ENCODE measurements around the gene GRM8. TPM values are rescaled to one million over a fixed set of nuclear protein-coding genes. Genes with fewer than 3 reads are reported as not detected.

Gene GRM8
- total RNA-seq, 2 experiments from 2014 or later, result not detected

- intact Hi-C loops (cut with micrococcal nuclease; ENCODE audit: unreplicated experiment), result no loop called here
- no peak for DNase-seq (ENCODE audit: low spot score)
- Histone ChIP-seq H3K79me2 (ENCODE audit: insufficient read depth, low read depth, low read length) (no peaks in the 10 kb centered on the region), H3K36me3 (ENCODE audit: insufficient read depth, low read length) (no peaks in the 10 kb centered on the region), H3K4me3 (ENCODE audit: low read depth, low read length, poor library complexity, severe bottlenecking) (no peak overlapping the region), H3K27ac (ENCODE audit: low read depth, low read length, poor library complexity, severe bottlenecking) (no peak overlapping the region), H3K4me1 (ENCODE audit: insufficient read depth, low read length, poor library complexity, severe bottlenecking) (no peaks in the 10 kb centered on the region), H3K9me3 (ENCODE audit: low read length) (no peaks in the 10 kb centered on the region), H4K20me1 (ENCODE audit: insufficient read depth, low read length) (no peaks in the 10 kb centered on the region; the same call in 1 of the 2 replicates), H3K4me2 (ENCODE audit: low read length) (no peak overlapping the region), H2AFZ (ENCODE audit: low read length) (no peak overlapping the region), H3K9me2 (ENCODE audit: insufficient read depth, low read length) (no peaks in the 10 kb centered on the region)
- TF ChIP-seq CTCF (conservative IDR thresholded peaks at IDR 0.05; ENCODE audit: low read length) (no peak), EZH2phosphoT487 (IDR thresholded peaks at IDR 0.05; ENCODE audit: borderline replicate concordance, low read depth, low read length) (no peak)
- BruUV-seq (replicated peaks), result no TSS peak
- POLR2A ChIA-PET, result no interaction called here
- CTCF ChIA-PET (ENCODE audit: unreplicated experiment), result no interaction called here
These were observed 279.7 kb downstream of the GRM8 start for GRCh38 chr7:126973066-126973465.

DNA sequence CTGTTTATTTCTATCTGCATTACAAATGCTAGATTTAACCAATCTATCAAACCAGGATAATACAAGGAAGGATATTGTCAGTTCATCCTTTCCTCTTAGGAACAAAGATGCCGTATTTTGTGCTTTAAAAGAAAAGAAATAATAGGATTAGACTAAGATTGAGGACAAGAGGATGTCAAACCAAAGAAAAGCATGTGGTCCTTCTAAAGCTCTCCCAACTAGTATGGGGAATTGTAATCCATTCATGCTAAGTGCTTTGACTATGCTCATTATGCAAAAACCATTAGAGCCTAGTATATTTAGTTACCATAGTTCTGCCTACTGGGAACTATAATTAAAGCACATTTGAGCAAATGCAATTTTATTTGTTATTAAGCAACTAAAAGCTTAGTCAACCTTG, 280.2 kb downstream of the GRM8 start:
- H3K27ac ChIP-seq (ENCODE audit: low read depth, low read length, poor library complexity, severe bottlenecking), result no peak overlapping the region
- H3K9me2 ChIP-seq (ENCODE audit: insufficient read depth, low read length), result no peaks in the 10 kb centered on the region
- H3K4me2 ChIP-seq (ENCODE audit: low read length), result no peak overlapping the region
- intact Hi-C loops (cut with micrococcal nuclease; ENCODE audit: unreplicated experiment), result no loop called here
- no peak for TF ChIP-seq CTCF (conservative IDR thresholded peaks at IDR 0.05; ENCODE audit: low read length)
- no peak for TF ChIP-seq EZH2phosphoT487 (IDR thresholded peaks at IDR 0.05; ENCODE audit: borderline replicate concordance, low read depth, low read length)
- CTCF ChIA-PET (ENCODE audit: unreplicated experiment), result no interaction called here
- no TSS peak for BruUV-seq (replicated peaks)
- POLR2A ChIA-PET, result no interaction called here
- H3K4me1 ChIP-seq (ENCODE audit: insufficient read depth, low read length, poor library complexity, severe bottlenecking), result no peaks in the 10 kb centered on the region
- no peaks in the 10 kb centered on the region; the same call in 1 of the 2 replicates for H4K20me1 ChIP-seq (ENCODE audit: insufficient read depth, low read length)
- H2AFZ ChIP-seq (ENCODE audit: low read length), result no peak overlapping the region
- no peaks in the 10 kb centered on the region for H3K79me2 ChIP-seq (ENCODE audit: insufficient read depth, low read depth, low read length)
- H3K9me3 ChIP-seq (ENCODE audit: low read length), result no peaks in the 10 kb centered on the region
- no peak for DNase-seq (ENCODE audit: low spot score)
- no peaks in the 10 kb centered on the region for H3K36me3 ChIP-seq (ENCODE audit: insufficient read depth, low read length)
- H3K4me3 ChIP-seq (ENCODE audit: low read depth, low read length, poor library complexity, severe bottlenecking), result no peak overlapping the region

DNA sequence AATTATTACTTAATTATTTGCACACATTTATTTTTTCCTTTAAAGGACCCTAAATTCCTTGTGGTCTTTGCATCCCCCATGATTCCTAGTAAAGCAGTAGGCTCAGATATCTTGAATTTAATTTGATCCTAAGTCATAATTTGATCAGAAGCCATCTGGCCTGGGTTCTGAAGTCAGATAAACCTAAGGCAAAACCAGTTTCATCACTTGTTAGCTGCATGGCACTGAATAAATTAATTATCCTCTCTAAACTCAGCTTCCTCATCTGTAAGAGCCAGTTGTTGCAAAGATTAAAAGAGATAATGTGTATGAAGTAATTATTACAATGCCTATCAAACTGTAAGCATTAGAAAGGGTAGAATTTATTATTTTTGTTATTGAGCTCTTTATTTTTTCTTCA, 293.1 kb downstream of the GRM8 start:
- Histone ChIP-seq H3K4me1 (ENCODE audit: insufficient read depth, low read length, poor library complexity, severe bottlenecking) (no peaks in the 10 kb centered on the region), H4K20me1 (ENCODE audit: insufficient read depth, low read length) (no peaks in the 10 kb centered on the region), H3K36me3 (ENCODE audit: insufficient read depth, low read length) (no peaks in the 10 kb centered on the region), H3K9me2 (ENCODE audit: insufficient read depth, low read length) (no peaks in the 10 kb centered on the region), H3K79me2 (ENCODE audit: insufficient read depth, low read depth, low read length) (no peaks in the 10 kb centered on the region), H3K9me3 (ENCODE audit: low read length) (no peaks in the 10 kb centered on the region), H3K4me3 (ENCODE audit: low read depth, low read length, poor library complexity, severe bottlenecking) (no peak overlapping the region), H3K27ac (ENCODE audit: low read depth, low read length, poor library complexity, severe bottlenecking) (no peak overlapping the region), H3K4me2 (ENCODE audit: low read length) (no peak overlapping the region), H2AFZ (ENCODE audit: low read length) (no peak overlapping the region)
- CTCF ChIA-PET (ENCODE audit: unreplicated experiment), result no interaction called here
- no peak for DNase-seq (ENCODE audit: low spot score)
- no TSS peak for BruUV-seq (replicated peaks)
- intact Hi-C loops (cut with micrococcal nuclease; ENCODE audit: unreplicated experiment), result no loop called here
- TF ChIP-seq CTCF (conservative IDR thresholded peaks at IDR 0.05; ENCODE audit: low read length), result no peak
- TF ChIP-seq EZH2phosphoT487 (IDR thresholded peaks at IDR 0.05; ENCODE audit: borderline replicate concordance, low read depth, low read length), result no peak
- POLR2A ChIA-PET, result interaction anchor here (0.7 to 1.2 kb wide), 3 partner anchors 10 to 823 kb away, joined by 3 to 6 read pairs (median 4); no protein-coding TSS in a partner anchor
